Kidney epithelial cell (primary cell): ENCODE data around the gene CDKN2B-AS1. TPM values are rescaled to one million over a fixed set of nuclear protein-coding genes. Genes with fewer than 3 reads are reported as not detected.

ENCODE experiments used
- DNase-seq: peaks from one replicate; pipeline ENCODE4 v3.0.0-alpha.2; 2010; ENCODE audit warnings: low read depth
- H3K27me3 ChIP-seq: 2 replicates; pipeline ENCODE4 v1.6.0; 2011; ENCODE audit warnings: low read length; ENCODE audit not compliant: control insufficient read depth, insufficient read depth
- H3K36me3 ChIP-seq: 2 replicates; pipeline ENCODE4 v1.5.1; 2011; ENCODE audit warnings: low read length; ENCODE audit not compliant: control insufficient read depth, insufficient read depth
- H3K4me3 ChIP-seq: 2 replicates; pipeline ENCODE4 v1.5.1; 2011; ENCODE audit warnings: low read depth, mild to moderate bottlenecking, control low read depth, low read length
- total RNA-seq: library from RNA; depleted of rRNA; stranded (reverse); fragments of >200 nt; gene quantifications from 2 replicates; pipeline ENCODE4 v1.2.3, GENCODE V29; 2015
- TF ChIP-seq, protein P1 (sequence below): IDR thresholded peaks from 2 replicates; pipeline ENCODE4 v1.5.1; 2011; ENCODE audit warnings: mild to moderate bottlenecking, moderate library complexity, low read length, control low read depth, inconsistent platforms; ENCODE audit not compliant: insufficient read depth, poor library complexity, severe bottlenecking

Gene CDKN2B-AS1
- total RNA-seq, 1 donor from 2014 or later: 0.04 TPM

- Histone ChIP-seq H3K27me3 (no peaks in the 10 kb centered on the region), H3K36me3 (no peaks in the 10 kb centered on the region), H3K4me3 (no peak overlapping the region)
- TF ChIP-seq, protein P1, sequence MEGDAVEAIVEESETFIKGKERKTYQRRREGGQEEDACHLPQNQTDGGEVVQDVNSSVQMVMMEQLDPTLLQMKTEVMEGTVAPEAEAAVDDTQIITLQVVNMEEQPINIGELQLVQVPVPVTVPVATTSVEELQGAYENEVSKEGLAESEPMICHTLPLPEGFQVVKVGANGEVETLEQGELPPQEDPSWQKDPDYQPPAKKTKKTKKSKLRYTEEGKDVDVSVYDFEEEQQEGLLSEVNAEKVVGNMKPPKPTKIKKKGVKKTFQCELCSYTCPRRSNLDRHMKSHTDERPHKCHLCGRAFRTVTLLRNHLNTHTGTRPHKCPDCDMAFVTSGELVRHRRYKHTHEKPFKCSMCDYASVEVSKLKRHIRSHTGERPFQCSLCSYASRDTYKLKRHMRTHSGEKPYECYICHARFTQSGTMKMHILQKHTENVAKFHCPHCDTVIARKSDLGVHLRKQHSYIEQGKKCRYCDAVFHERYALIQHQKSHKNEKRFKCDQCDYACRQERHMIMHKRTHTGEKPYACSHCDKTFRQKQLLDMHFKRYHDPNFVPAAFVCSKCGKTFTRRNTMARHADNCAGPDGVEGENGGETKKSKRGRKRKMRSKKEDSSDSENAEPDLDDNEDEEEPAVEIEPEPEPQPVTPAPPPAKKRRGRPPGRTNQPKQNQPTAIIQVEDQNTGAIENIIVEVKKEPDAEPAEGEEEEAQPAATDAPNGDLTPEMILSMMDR: no peak
- peak; percentile 43 for DNase-seq
Measured at GRCh38 chr9:22136461-22137096, 142.0 kb downstream of the CDKN2B-AS1 start.

- TF ChIP-seq, protein P1: no peak
- H3K27me3 ChIP-seq: no peaks in the 10 kb centered on the region
- no peaks in the 10 kb centered on the region for H3K36me3 ChIP-seq
- no peak overlapping the region for H3K4me3 ChIP-seq
- no peak for DNase-seq
Measured at GRCh38 chr9:22138956-22139660, 144.5 kb downstream of the CDKN2B-AS1 start.

DNA sequence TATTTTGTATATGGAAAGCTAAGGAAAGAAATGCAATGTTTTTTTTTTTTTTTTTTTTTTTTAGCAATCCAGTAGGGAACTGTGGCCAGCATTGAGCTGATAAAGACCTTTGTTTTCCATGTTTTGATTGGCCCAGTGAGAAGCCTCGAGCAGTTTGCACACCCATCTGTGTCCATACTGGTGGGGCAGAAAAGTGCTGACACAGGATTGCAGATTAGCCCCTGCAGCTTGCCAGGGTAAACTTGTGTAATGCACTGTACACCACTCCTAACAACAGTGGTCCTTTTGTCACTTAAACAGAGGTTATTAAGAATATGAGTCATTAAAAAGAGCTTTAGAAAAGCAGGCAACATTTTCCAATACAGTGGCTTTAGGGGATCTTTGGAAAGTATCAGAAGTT lies 147.3 kb downstream of the CDKN2B-AS1 start:
- no peak for DNase-seq
- TF ChIP-seq, protein P1: no peak
- Histone ChIP-seq H3K4me3 (no peak overlapping the region), H3K36me3 (no peaks in the 10 kb centered on the region), H3K27me3 (no peaks in the 10 kb centered on the region)

- TF ChIP-seq, protein P1: no peak
- no peak for DNase-seq
Measured at GRCh38 chr9:22142671-22143070, 148.1 kb downstream of the CDKN2B-AS1 start.

GRCh38 chr9:22143799-22144625 lies 149.4 kb downstream of the CDKN2B-AS1 start:
- Histone ChIP-seq H3K4me3 (no peak overlapping the region), H3K36me3 (no peaks in the 10 kb centered on the region), H3K27me3 (no peaks in the 10 kb centered on the region)
- no peak for DNase-seq
- TF ChIP-seq, protein P1: no peak

More at GRCh38 chr9:22142671-22143070, 148.1 kb downstream of the CDKN2B-AS1 start:
- Histone ChIP-seq H3K4me3 (no peak overlapping the region), H3K27me3 (no peaks in the 10 kb centered on the region), H3K36me3 (no peaks in the 10 kb centered on the region)
